MM.1S (cell line): ENCODE results near the gene ALDOB.

Experiments used
- CTCF ChIP-seq: fragments of 300-600 bp; sonication (generic); IDR thresholded peaks from 2 replicates; pipeline ENCODE4 v1.5.1; 2016; ENCODE audit warnings: antibody characterized with exemption, low read length, mixed read lengths
- EZH2 ChIP-seq: fragments of 300-600 bp; sonication (generic); optimal IDR thresholded peaks from 2 replicates; pipeline ENCODE3; 2017; ENCODE audit warnings: low read depth, mild to moderate bottlenecking, antibody characterized with exemption, low read length, mixed read lengths
- EZH2phosphoT487 ChIP-seq: fragments of 300-600 bp; sonication (generic); IDR thresholded peaks from 2 replicates; pipeline ENCODE4 v1.6.1; 2018; ENCODE audit warnings: antibody characterized with exemption, low read length

GRCh38 chr9:101415578-101415977 is 20.0 kb downstream of the ALDOB start:
- TF ChIP-seq CTCF: no peak
- TF ChIP-seq EZH2phosphoT487: no peak
- TF ChIP-seq EZH2: no peak
